ENCODE measurements around the gene YJEFN3.

- TF ChIP-seq CTCF (IDR thresholded peaks at IDR 0.05) (no peak), POLR2A (IDR thresholded peaks at IDR 0.05) (no peak)
Observed at GRCh38 chr19:19550485-19550929, 21.8 kb downstream of the YJEFN3 start.

Measured in body of pancreas (tissue), 4 donors.